ENCODE data around the gene ZNF836. TPM values are rescaled to one million over a fixed set of nuclear protein-coding genes. Genes with fewer than 3 reads are reported as not detected.

Gene ZNF836
- total RNA-seq, 2 donors from 2014 or later, result 8.9 to 10.5 TPM

DNA sequence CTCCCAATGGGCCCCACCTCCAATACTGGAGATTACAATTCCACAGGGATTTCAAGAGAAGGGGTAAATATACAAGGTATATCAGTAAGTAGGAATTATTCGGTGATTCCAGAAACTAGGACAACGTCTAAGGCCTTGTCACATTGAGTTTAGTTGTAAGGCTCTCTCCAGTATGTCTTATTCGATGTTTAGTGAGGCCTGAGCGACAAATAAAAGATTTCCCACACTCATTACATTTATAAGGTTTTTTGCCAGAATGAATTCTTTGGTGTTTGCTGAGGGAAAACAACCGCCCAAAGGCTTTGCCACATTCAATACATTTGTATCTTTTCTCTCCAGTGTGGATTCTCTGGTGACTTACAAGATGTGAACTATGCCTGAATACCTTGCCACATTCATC lies 56.7 kb downstream of the ZNF836 start:
- intact Hi-C loops (cut with DNase I), result no loop called here
- DNase-seq (no peak), ATAC-seq (no peak)

DNA sequence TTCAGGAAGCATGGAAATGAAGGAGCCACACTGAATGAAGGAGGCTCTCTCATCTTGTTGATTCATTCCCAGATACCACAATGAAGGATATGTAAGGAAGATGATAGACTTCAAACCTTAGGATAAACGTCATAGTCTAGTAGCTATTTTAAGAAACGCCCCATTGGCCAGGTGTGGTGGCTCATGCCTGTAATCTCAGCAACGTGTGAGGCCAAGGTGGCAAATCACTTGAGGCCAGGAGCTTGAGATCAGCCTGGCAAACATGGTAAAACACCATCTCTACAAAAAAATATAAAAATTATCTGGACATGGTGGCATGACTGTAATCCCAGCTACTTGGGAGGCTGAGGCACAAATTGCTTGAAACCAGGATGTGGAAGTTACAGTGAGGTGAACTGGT lies 58.8 kb downstream of the ZNF836 start:
- DNase-seq, result no peak
- intact Hi-C loops (cut with DNase I), result no loop called here
- no peak for ATAC-seq

DNA sequence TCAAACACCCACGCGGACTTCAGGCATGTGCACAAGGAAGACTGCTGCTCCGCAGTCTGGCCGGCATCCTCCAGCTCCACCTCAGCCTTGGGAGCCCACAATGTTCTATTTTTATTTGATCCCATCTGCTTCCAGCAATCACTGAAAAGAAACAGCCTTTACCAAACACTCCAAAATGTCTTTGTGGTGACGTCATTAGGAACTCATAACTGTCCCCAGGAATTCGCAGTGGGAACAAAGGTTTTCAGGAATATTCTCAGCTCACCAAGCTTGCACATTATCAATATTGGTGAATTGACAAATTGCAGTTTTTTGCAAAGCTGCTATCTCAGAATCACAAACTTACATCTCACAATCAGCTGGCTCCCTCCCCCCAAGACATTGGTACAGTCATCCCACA lies 60.6 kb downstream of the ZNF836 start:
- no peak for DNase-seq
- intact Hi-C loops (cut with DNase I), result no loop called here
- no peak for ATAC-seq

Other genes with a start within 250 kb of the ZNF836 start
- gene ZNF613, start 244.1 kb downstream of the ZNF836 start, total RNA-seq, result 1 to 10 TPM; 4.3 to 5.5 TPM
- gene ZNF350, start 184.8 kb downstream of the ZNF836 start, total RNA-seq, result 1 to 10 TPM; 7.2 to 7.5 TPM
- gene ZNF615, start 163.4 kb downstream of the ZNF836 start, total RNA-seq, result 10 to 100 TPM in 1 of 2 donors, 1 to 10 TPM in 1; 9.8 to 10.0 TPM
- 1 to 10 TPM; 6.8 to 9.4 TPM for gene ZNF614, start 143.2 kb downstream of the ZNF836 start, total RNA-seq
- gene ZNF432, start 122.8 kb downstream of the ZNF836 start, total RNA-seq, result 10 to 100 TPM in 1 of 2 donors, 1 to 10 TPM in 1; 8.5 to 10.7 TPM
- 10 to 100 TPM; 10.4 to 12.1 TPM for gene ZNF841, start 75.9 kb downstream of the ZNF836 start, total RNA-seq
- gene ZNF616, start 31.7 kb downstream of the ZNF836 start, total RNA-seq, result 1 to 10 TPM; 5.4 to 7.8 TPM
- 100 to 1,000 TPM; 276 to 389 TPM for gene PPP2R1A, start 18.4 kb upstream of the ZNF836 start, total RNA-seq
- 10 to 100 TPM; 12.5 to 14.1 TPM for gene ZNF766, start 98.0 kb upstream of the ZNF836 start, total RNA-seq
- 10 to 100 TPM; 20.0 to 21.5 TPM for gene ZNF480, start 125.5 kb upstream of the ZNF836 start, total RNA-seq
- gene ZNF610, start 164.6 kb upstream of the ZNF836 start, total RNA-seq, result 1 to 10 TPM; 1.3 to 2.4 TPM
- 10 to 100 TPM; 17.2 to 22.2 TPM for gene ZNF880, start 198.3 kb upstream of the ZNF836 start, total RNA-seq
- gene ZNF528, start 226.2 kb upstream of the ZNF836 start, total RNA-seq, result 10 to 100 TPM; 13.7 to 17.0 TPM

All from left cardiac atrium (tissue), 4 donors.